Thoracic aorta (tissue), 2 donors: Measurements from ENCODE around the gene KHDRBS2. TPM values are rescaled to one million over a fixed set of nuclear protein-coding genes. Genes with fewer than 3 reads are reported as not detected.

Source experiments
- ATAC-seq: fragments of 150-250 bp; one replicate; pipeline ENCODE4 v1.8.0; 2017; ENCODE audit warnings: low read depth; ENCODE audit not compliant: insufficient number of reproducible peaks, low FRiP score
- DNase-seq: peaks from one replicate; pipeline ENCODE4 v3.0.0-alpha.2; 2020; ENCODE audit warnings: low spot score
- H3K27ac ChIP-seq, 2 donors: fragments of 200-600 bp; sonication (generic); 1 replicate in 1 of 2; 2 replicates in 1 of 2; pipeline ENCODE4 v1.5.1; 2016; ENCODE audit warnings: mild to moderate bottlenecking in 2 of 2, moderate library complexity in 2 of 2
- H3K27me3 ChIP-seq: fragments of 200-600 bp; sonication (generic); replicated peaks from 2 replicates; pipeline ENCODE4 v1.6.0; 2016; ENCODE audit warnings: mild to moderate bottlenecking; ENCODE audit not compliant: insufficient read depth
- H3K36me3 ChIP-seq: fragments of 200-600 bp; sonication (generic); one replicate; pipeline ENCODE4 v1.5.1; 2016
- H3K4me1 ChIP-seq, 2 donors: fragments of 200-600 bp; sonication (generic); 1 replicate in 1 of 2; 2 replicates in 1 of 2; pipeline versions ENCODE4 v1.5.1 to v1.6.0; 2016; ENCODE audit warnings: low read depth in 2 of 2, mild to moderate bottlenecking in 1 of 2; ENCODE audit not compliant: control insufficient read depth in 1 of 2
- H3K4me3 ChIP-seq: fragments of 200-600 bp; sonication (generic); 2 replicates; pipeline ENCODE4 v1.5.1; 2016; ENCODE audit warnings: mild to moderate bottlenecking
- H3K9me3 ChIP-seq: fragments of 200-600 bp; sonication (generic); 2 replicates; pipeline ENCODE4 v1.5.1; 2016
- total RNA-seq, 2 donors: library from RNA; depleted of rRNA; stranded (reverse); fragments of >200 nt; gene quantifications; one replicate each; pipeline versions ENCODE4 v1.1.0 to v1.2.3, GENCODE V29; 2016
- TF ChIP-seq, protein P1 (sequence below): fragments of 200-600 bp; sonication (generic); IDR thresholded peaks from one replicate; pipeline ENCODE4 v1.5.1; 2019; ENCODE audit warnings: antibody characterized with exemption

Gene KHDRBS2
- total RNA-seq, 2 donors from 2014 or later = 0.54 TPM; not detected in 1

DNA sequence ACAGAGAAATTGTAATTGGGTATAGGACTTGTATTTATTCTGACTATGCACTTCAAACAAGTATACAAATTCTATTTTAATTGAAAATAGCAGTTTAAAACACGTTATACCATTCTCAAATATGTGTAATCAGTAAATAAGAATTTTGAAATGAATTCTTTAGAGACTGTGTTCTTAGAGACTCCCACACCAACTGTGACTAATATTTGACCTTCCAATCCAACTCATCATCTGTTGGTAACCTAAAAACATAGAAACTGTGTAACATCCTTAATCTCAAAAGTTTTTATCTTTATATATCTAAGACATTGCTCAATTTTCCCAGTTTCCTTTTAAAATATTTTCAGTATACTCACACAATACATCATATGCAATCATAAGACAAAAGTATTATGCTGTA is 83.9 kb downstream of the KHDRBS2 start:
- no peak for DNase-seq
- no peak overlapping the region for H3K4me3 ChIP-seq
- H3K36me3 ChIP-seq = no peaks in the 10 kb centered on the region
- no peak for ATAC-seq
- no peaks in the 10 kb centered on the region for H3K4me1 ChIP-seq
- H3K27me3 ChIP-seq = no peaks in the 10 kb centered on the region
- no peaks in the 10 kb centered on the region for H3K9me3 ChIP-seq
- no peak overlapping the region for H3K27ac ChIP-seq
- TF ChIP-seq, protein P1, sequence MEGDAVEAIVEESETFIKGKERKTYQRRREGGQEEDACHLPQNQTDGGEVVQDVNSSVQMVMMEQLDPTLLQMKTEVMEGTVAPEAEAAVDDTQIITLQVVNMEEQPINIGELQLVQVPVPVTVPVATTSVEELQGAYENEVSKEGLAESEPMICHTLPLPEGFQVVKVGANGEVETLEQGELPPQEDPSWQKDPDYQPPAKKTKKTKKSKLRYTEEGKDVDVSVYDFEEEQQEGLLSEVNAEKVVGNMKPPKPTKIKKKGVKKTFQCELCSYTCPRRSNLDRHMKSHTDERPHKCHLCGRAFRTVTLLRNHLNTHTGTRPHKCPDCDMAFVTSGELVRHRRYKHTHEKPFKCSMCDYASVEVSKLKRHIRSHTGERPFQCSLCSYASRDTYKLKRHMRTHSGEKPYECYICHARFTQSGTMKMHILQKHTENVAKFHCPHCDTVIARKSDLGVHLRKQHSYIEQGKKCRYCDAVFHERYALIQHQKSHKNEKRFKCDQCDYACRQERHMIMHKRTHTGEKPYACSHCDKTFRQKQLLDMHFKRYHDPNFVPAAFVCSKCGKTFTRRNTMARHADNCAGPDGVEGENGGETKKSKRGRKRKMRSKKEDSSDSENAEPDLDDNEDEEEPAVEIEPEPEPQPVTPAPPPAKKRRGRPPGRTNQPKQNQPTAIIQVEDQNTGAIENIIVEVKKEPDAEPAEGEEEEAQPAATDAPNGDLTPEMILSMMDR = no peak

DNA sequence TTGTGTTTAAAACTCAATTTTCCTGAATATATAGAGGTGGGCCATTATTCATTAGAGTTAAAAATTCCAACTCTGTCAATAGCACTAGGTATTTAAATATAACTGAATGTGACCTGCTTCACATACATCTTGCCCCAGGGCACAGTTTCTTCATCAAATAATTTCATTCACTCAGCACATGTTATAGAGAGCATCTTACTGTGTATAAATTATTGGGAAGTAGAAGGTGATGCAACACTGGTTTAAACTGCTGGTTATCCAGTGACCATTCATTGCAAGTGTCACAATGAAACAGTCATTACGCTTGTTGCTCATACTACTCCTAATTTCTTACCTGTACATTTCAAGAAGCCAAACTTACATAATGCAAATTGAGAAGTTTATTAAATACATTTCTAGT is 93.4 kb downstream of the KHDRBS2 start:
- no peak for DNase-seq
- Histone ChIP-seq H3K27me3 (no peaks in the 10 kb centered on the region), H3K4me3 (no peak overlapping the region), H3K36me3 (no peaks in the 10 kb centered on the region), H3K27ac (no peak overlapping the region), H3K9me3 (no peaks in the 10 kb centered on the region), H3K4me1 (no peaks in the 10 kb centered on the region)
- TF ChIP-seq, protein P1 = no peak
- ATAC-seq = no peak

DNA sequence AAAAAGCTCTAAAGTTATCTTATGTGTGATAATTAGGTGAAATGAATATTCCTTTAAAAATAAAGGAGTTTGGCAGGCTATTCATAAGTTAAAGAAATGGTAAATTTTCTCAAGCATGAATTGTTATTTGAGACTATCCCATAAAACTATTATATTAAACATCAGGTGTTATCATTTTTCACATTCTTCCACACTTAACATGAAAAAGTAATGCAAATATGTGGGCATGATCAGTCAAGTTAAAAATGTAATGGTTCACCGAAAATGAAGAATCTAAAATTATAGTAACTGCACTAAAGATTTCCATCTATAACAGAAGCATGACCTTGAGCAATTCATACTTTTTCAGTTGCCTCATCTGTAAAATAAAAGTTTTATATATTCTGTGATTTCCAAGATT is 110.8 kb downstream of the KHDRBS2 start:
- DNase-seq (no peak), ATAC-seq (no peak)
- Histone ChIP-seq H3K9me3 (no peaks in the 10 kb centered on the region), H3K27ac (no peak overlapping the region), H3K36me3 (no peaks in the 10 kb centered on the region), H3K4me1 (no peaks in the 10 kb centered on the region), H3K27me3 (no peaks in the 10 kb centered on the region), H3K4me3 (no peak overlapping the region)
- TF ChIP-seq, protein P1 = no peak

DNA sequence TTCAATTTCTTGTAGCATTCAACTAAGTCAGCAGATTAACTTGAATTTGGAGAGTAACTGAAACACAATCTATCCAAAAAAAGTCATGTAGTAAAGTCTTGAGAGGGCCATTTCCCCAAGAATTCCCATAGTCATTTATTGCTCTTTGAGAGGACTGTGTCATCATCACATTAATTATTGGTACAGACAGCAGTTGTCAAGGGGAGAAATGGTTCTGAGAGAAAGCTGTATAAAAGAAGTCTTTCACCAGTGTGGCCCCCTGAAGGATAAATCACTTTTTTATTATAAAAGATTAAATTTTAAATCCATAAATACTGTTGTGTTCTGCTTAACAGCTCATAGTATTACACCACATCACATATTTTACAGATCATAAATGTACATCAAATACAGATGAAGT is 111.5 kb downstream of the KHDRBS2 start:
- Histone ChIP-seq H3K4me3 (no peak overlapping the region), H3K9me3 (no peaks in the 10 kb centered on the region), H3K36me3 (no peaks in the 10 kb centered on the region), H3K4me1 (no peaks in the 10 kb centered on the region), H3K27ac (no peak overlapping the region), H3K27me3 (no peaks in the 10 kb centered on the region)
- TF ChIP-seq, protein P1 = no peak
- DNase-seq (no peak), ATAC-seq (no peak)

DNA sequence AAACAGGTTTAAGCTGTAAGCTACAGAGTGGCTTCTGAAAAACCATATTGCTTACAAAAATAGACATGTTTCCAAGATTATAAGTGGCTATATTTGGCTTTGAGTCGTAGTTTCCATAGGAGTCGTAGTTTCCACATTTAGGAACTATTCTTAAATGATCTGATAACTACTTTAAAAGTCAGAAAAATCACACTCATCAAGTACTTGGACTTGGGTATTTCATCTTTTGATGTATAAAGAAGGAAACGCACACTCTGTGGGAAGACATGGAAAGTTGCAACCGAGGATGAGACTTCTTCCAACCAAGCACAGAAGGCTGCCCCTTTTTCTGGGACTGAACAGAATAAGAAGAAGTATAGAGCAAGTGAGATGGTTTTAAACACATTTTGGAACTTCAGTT is 118.3 kb downstream of the KHDRBS2 start:
- H3K27ac ChIP-seq = no peak overlapping the region
- no peaks in the 10 kb centered on the region for H3K36me3 ChIP-seq
- H3K4me1 ChIP-seq = no peaks in the 10 kb centered on the region
- no peak for DNase-seq
- TF ChIP-seq, protein P1 = no peak
- no peak overlapping the region for H3K4me3 ChIP-seq
- no peaks in the 10 kb centered on the region for H3K27me3 ChIP-seq
- no peaks in the 10 kb centered on the region for H3K9me3 ChIP-seq
- no peak for ATAC-seq
